Liver (tissue), 3 donors: ENCODE measurements around the gene ASIC4.

Experiments used
- ATF3 ChIP-seq: IDR thresholded peaks from 2 replicates; pipeline ENCODE4 v1.6.1; 2016; ENCODE audit warnings: antibody characterized with exemption
- JUND ChIP-seq, 2 donors: IDR thresholded peaks; 2 replicates each; pipeline ENCODE4 v1.6.1; 2016; ENCODE audit warnings: antibody characterized with exemption in 2 of 2
- REST ChIP-seq: IDR thresholded peaks from 2 replicates; pipeline ENCODE4 v1.6.1; 2016; ENCODE audit warnings: antibody characterized with exemption, mild to moderate bottlenecking
- TAF1 ChIP-seq: conservative IDR thresholded peaks from 2 replicates; pipeline ENCODE4 v1.6.1; 2016; ENCODE audit warnings: antibody characterized with exemption, mild to moderate bottlenecking
- YY1 ChIP-seq: IDR thresholded peaks from 2 replicates; pipeline ENCODE4 v1.6.1; 2016; ENCODE audit warnings: antibody characterized with exemption, mild to moderate bottlenecking
- TF ChIP-seq, protein P1 (sequence below): fragments of 150-350 bp; IDR thresholded peaks from 2 replicates; pipeline ENCODE4 v1.5.1; 2017; ENCODE audit warnings: improper control_type of control experiment, low read depth, low read length; ENCODE audit not compliant: missing input control
- donor health status: healthy.
- donor health status: healthy.

DNA sequence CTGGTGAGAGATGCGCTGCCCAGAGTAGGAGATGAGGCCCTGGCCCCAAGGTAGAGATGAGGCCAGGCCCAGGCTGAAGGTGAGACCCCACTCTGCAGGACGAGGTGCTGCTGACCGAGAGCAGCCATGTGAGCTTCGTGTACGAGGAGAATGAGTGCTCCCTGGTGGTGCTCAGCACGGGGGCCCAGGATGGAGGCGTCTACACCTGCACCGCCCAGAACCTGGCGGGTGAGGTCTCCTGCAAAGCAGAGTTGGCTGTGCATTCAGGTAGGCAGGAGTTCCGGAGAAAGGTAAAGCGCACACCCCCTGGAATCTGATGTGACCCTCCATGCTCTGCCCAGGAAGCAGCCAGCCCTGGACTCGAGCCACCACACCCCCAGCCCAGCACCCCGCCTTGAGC lies 37.1 kb upstream of the ASIC4 start:
- TF ChIP-seq, protein P1, sequence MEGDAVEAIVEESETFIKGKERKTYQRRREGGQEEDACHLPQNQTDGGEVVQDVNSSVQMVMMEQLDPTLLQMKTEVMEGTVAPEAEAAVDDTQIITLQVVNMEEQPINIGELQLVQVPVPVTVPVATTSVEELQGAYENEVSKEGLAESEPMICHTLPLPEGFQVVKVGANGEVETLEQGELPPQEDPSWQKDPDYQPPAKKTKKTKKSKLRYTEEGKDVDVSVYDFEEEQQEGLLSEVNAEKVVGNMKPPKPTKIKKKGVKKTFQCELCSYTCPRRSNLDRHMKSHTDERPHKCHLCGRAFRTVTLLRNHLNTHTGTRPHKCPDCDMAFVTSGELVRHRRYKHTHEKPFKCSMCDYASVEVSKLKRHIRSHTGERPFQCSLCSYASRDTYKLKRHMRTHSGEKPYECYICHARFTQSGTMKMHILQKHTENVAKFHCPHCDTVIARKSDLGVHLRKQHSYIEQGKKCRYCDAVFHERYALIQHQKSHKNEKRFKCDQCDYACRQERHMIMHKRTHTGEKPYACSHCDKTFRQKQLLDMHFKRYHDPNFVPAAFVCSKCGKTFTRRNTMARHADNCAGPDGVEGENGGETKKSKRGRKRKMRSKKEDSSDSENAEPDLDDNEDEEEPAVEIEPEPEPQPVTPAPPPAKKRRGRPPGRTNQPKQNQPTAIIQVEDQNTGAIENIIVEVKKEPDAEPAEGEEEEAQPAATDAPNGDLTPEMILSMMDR = no peak
- no peak for TF ChIP-seq REST
- no peak for TF ChIP-seq TAF1
- TF ChIP-seq YY1 = no peak
- TF ChIP-seq ATF3 = no peak
- TF ChIP-seq JUND (IDR thresholded peaks at IDR 0.05) = no peak
